Sigmoid colon (tissue), 7 donors: ENCODE data around the gene SFMBT2. TPM values are rescaled to one million over a fixed set of nuclear protein-coding genes. Genes with fewer than 3 reads are reported as not detected.

Experiments used
- DNase-seq: peaks from one replicate; pipeline ENCODE4 v3.0.0-alpha.2; 2019
- H3K27ac ChIP-seq, 4 donors: fragments of 200-600 bp; sonication (generic); one replicate each; pipeline ENCODE4 v1.5.1; 2016 to 2019; ENCODE audit warnings: mild to moderate bottlenecking in 1 of 4
- H3K27me3 ChIP-seq, 3 donors: fragments of 200-600 bp; sonication (generic); one replicate each; pipeline ENCODE4 v1.5.1; 2019; ENCODE audit warnings: mild to moderate bottlenecking in 1 of 3
- H3K36me3 ChIP-seq, 4 donors: fragments of 200-600 bp; sonication (generic); one replicate each; pipeline ENCODE4 v1.5.1; 2016 to 2019
- H3K4me1 ChIP-seq, 4 donors: fragments of 200-600 bp; sonication (generic); one replicate each; pipeline ENCODE4 v1.5.1; 2017 to 2019
- H3K4me3 ChIP-seq, 4 donors: fragments of 200-600 bp; sonication (generic); one replicate each; pipeline ENCODE4 v1.5.1; 2017 to 2019; ENCODE audit warnings: mild to moderate bottlenecking in 2 of 4, moderate library complexity in 1 of 4
- H3K9me3 ChIP-seq, 4 donors: fragments of 200-600 bp in 3 of 4; sonication (generic) in 3 of 4; one replicate each; pipeline versions ENCODE4 v1.5.1 to v1.6.1; 2013 to 2019
- EP300 ChIP-seq, 4 donors: sonication (generic); formaldehyde crosslinking; IDR thresholded peaks; one replicate each; pipeline ENCODE4 v1.6.1; 2017; ENCODE audit warnings: antibody characterized with exemption in 4 of 4
- POLR2A ChIP-seq, 2 donors: fragments of 450-650 bp; IDR thresholded peaks; one replicate each; pipeline ENCODE4 v1.6.1; 2016; ENCODE audit warnings: antibody characterized with exemption in 2 of 2, mild to moderate bottlenecking in 2 of 2, moderate library complexity in 2 of 2
- POLR2AphosphoS5 ChIP-seq, 4 donors: sonication (generic); formaldehyde crosslinking; IDR thresholded peaks; one replicate each; pipeline ENCODE4 v1.6.1; 2017; ENCODE audit warnings: antibody characterized with exemption in 4 of 4
- WGBS, 2 donors: extraction: QIAGEN DNeasy Blood & Tissue Kit; methylation state at CpG; one replicate each; pipeline ENCODE4 v1.1.7; 2013; 5-methylcytosine and 5-hydroxymethylcytosine counted together
- intact Hi-C: fragments of 100-400 bp; cut with DNase I; formaldehyde crosslinking; loops from one replicate; pipeline ENCODE4 v1.15.1; 2023
- polyA plus RNA-seq, 3 donors: library from polyadenylated mRNA; stranded (reverse); fragments of 200-250 nt; gene quantifications; one replicate each; pipeline ENCODE4 v1.2.3, GENCODE V29; 2013
- total RNA-seq, 4 donors: library from RNA; depleted of rRNA; stranded (reverse); fragments of >200 nt; gene quantifications; one replicate each; pipeline ENCODE4 v1.1.0, GENCODE V29; 2016
- TF ChIP-seq, protein P1 (sequence below), 4 experiments: fragments of 450-650 bp in 3 of 4; fragments of 200-600 bp in 1 of 4; IDR thresholded peaks; one replicate each; pipeline ENCODE4 v1.5.1; 2016 to 2019; ENCODE audit warnings: antibody characterized with exemption in 4 of 4, mild to moderate bottlenecking in 3 of 4, moderate library complexity in 2 of 4
- donor health status: healthy with polysubstance abuse.
- donor health status: Bipolar disorder and iron deficiency.
- donor health status: healthy.

Gene SFMBT2
- total and polyA plus RNA-seq, 7 donors: 0.60 to 6.4 (median 4.2) TPM

DNA sequence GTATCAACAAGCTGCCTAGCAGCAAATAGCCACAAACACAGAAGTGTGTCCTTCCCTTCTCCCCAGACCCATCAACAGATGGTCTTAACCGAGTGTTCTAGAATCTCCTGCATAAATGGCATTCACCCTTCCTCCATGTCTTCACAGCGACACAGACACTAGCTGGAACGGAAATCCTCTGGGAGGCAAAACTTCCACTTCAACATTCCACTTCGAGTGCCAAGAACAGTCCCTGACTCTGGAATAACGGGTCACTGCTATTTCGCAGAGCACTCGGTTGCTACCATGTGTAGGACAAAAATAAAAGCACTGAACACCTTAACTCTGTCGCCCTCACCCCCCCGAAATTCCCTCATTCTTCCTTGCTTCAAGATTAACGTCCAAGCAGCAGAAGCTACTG, 65.1 kb downstream of the SFMBT2 start:
- H3K27ac ChIP-seq: no peak overlapping the region
- no peaks in the 10 kb centered on the region for H3K36me3 ChIP-seq
- intact Hi-C loops: no loop called here
- no peak overlapping the region for H3K4me3 ChIP-seq
- TF ChIP-seq EP300 (IDR thresholded peaks at IDR 0.05) (no peak), POLR2A (IDR thresholded peaks at IDR 0.05) (no peak), POLR2AphosphoS5 (IDR thresholded peaks at IDR 0.05) (no peak)
- TF ChIP-seq, protein P1, sequence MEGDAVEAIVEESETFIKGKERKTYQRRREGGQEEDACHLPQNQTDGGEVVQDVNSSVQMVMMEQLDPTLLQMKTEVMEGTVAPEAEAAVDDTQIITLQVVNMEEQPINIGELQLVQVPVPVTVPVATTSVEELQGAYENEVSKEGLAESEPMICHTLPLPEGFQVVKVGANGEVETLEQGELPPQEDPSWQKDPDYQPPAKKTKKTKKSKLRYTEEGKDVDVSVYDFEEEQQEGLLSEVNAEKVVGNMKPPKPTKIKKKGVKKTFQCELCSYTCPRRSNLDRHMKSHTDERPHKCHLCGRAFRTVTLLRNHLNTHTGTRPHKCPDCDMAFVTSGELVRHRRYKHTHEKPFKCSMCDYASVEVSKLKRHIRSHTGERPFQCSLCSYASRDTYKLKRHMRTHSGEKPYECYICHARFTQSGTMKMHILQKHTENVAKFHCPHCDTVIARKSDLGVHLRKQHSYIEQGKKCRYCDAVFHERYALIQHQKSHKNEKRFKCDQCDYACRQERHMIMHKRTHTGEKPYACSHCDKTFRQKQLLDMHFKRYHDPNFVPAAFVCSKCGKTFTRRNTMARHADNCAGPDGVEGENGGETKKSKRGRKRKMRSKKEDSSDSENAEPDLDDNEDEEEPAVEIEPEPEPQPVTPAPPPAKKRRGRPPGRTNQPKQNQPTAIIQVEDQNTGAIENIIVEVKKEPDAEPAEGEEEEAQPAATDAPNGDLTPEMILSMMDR (IDR thresholded peaks at IDR 0.05): no peak
- H3K9me3 ChIP-seq: no peaks in the 10 kb centered on the region
- 83 to 86% methylated on average over 10 of the region's 10 CpGs for WGBS, 2 donors
- H3K4me1 ChIP-seq: peaks cover 0 to 8% (median 0%) of the 10 kb centered on the region in 4 donors
- DNase-seq: no peak
- H3K27me3 ChIP-seq: no peaks in the 10 kb centered on the region

DNA sequence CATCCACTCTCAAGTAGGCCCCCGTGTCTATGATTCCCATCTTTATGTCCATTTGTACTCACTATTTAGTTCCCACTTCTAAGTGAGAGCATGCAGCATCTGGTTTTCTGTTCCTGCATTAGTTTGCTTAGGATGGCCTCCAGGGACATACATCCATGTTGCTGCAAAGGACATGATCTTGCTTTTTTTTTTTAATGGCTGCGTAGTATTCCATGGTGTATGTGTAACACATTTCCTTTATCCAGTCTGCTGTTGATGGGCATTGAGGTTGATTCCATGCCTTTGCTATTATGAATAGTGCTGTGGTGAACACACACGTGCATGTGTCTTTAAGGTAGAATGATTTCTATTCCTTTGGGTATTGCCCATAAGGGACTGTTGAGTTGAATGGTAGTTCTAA, 67.8 kb downstream of the SFMBT2 start:
- no peak overlapping the region for H3K4me3 ChIP-seq

DNA sequence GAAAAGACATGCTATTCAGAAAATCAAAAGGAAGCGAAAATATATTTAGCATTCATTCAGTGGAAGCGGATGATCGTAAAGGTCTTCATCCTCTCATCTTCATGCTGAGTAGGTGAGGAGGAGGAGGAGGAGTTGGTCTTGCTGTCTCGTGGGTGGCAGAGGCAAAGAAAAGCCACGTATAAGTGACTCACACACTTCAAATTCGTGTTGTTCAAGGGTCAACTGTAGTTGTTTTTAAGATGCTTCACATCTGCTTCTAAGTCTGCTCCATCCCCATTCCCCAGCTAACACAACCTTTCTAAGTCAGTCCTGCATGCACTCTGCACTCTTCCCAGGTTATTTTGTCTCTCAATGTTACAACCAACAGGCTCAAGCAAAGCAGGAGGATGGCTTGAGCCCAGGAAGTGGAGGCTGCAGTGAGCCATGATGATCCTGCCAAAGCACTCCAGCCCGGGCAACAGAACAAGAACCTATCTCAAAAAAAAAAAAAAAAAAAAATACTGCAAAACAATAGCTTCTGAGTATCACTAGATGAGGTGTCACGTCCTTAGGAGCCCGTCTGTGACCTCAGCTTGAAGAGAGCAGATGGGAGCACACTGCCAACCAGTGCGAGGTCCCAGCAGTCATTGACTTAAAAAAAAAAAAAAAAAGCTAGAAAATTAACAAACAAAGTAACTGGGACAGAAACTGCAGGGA, 70.5 kb downstream of the SFMBT2 start:
- no peak overlapping the region for H3K27ac ChIP-seq
- WGBS, 2 donors: 74 to 75% methylated on average over 10 of the region's 10 CpGs
- intact Hi-C loops: no loop called here
- TF ChIP-seq, protein P1 (IDR thresholded peaks at IDR 0.05): no peak
- TF ChIP-seq EP300 (IDR thresholded peaks at IDR 0.05) (no peak), POLR2AphosphoS5 (IDR thresholded peaks at IDR 0.05) (no peak), POLR2A (IDR thresholded peaks at IDR 0.05) (no peak)
- H3K4me1 ChIP-seq: no peaks in the 10 kb centered on the region
- no peak for DNase-seq
- no peaks in the 10 kb centered on the region for H3K36me3 ChIP-seq
- H3K9me3 ChIP-seq: no peaks in the 10 kb centered on the region
- no peak overlapping the region for H3K4me3 ChIP-seq
- no peaks in the 10 kb centered on the region for H3K27me3 ChIP-seq

More for the DNA sequence above, 67.8 kb downstream of the SFMBT2 start:
- no peak for DNase-seq
- H3K9me3 ChIP-seq: no peaks in the 10 kb centered on the region
- TF ChIP-seq EP300 (IDR thresholded peaks at IDR 0.05) (no peak), POLR2AphosphoS5 (IDR thresholded peaks at IDR 0.05) (no peak), POLR2A (IDR thresholded peaks at IDR 0.05) (no peak)
- TF ChIP-seq, protein P1 (IDR thresholded peaks at IDR 0.05): no peak
- WGBS, 2 donors: 89 to 91% methylated on average over 3 of the region's 3 CpGs
- H3K27ac ChIP-seq: no peak overlapping the region
- no peaks in the 10 kb centered on the region for H3K27me3 ChIP-seq
- intact Hi-C loops: no loop called here
- H3K36me3 ChIP-seq: no peaks in the 10 kb centered on the region
- peaks cover 0 to 8% (median 0%) of the 10 kb centered on the region in 4 donors for H3K4me1 ChIP-seq

DNA sequence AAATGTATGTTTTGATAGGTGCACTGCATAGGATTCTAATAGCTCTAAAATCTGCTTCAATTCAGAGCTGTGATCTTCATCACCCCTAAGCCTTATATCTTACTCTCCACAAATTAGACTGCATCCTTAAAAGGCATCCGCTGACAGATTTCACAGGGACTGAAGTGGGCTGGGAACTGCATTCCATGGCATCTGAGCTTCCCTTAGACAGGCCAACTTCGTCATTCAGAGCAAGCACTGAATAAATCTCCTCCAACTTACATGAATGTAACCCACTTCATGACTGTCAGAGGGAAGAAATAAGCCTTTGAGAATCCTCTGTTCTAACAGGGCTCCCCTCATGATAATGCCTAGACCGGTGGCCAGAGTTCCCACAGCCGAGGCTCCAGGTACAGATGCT, 71.3 kb downstream of the SFMBT2 start:
- Histone ChIP-seq H3K4me3 (no peak overlapping the region), H3K27ac (no peak overlapping the region), H3K4me1 (no peaks in the 10 kb centered on the region), H3K27me3 (no peaks in the 10 kb centered on the region), H3K9me3 (no peaks in the 10 kb centered on the region), H3K36me3 (no peaks in the 10 kb centered on the region)
- DNase-seq: no peak
- TF ChIP-seq POLR2A (IDR thresholded peaks at IDR 0.05) (no peak), POLR2AphosphoS5 (IDR thresholded peaks at IDR 0.05) (no peak), EP300 (IDR thresholded peaks at IDR 0.05) (no peak)
- TF ChIP-seq, protein P1 (IDR thresholded peaks at IDR 0.05): no peak
- WGBS, 2 donors: 77 to 91% methylated on average over 4 of the region's 4 CpGs
- intact Hi-C loops: no loop called here

DNA sequence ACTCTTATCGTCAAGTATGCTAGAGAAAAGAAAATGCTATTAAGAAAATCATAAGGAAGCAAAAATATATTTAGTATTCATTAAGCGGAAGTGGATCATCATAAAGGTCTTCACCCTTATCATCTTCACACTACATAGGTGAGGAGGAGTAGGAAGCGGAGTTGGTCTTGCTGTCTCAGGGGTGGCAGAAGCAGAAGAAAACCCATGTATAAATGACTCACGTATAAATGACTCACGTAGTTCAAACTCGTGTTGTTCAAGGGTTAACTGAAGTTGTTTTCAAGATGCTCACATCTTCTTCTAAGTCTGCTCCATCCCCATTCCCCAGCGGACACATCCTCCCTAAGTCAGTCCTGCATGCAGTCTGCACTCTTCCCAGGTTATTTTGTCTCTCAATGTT, 72.4 kb downstream of the SFMBT2 start:
- Histone ChIP-seq H3K9me3 (no peaks in the 10 kb centered on the region), H3K27ac (no peak overlapping the region), H3K36me3 (no peaks in the 10 kb centered on the region), H3K4me3 (no peak overlapping the region), H3K4me1 (no peaks in the 10 kb centered on the region), H3K27me3 (no peaks in the 10 kb centered on the region)
- DNase-seq: no peak
- TF ChIP-seq, protein P1 (IDR thresholded peaks at IDR 0.05): no peak
- TF ChIP-seq POLR2A (IDR thresholded peaks at IDR 0.05): no peak
- no peak for TF ChIP-seq POLR2AphosphoS5 (IDR thresholded peaks at IDR 0.05)
- no peak for TF ChIP-seq EP300 (IDR thresholded peaks at IDR 0.05)
- intact Hi-C loops: no loop called here
- 90 to 95% methylated on average over 7 of the region's 7 CpGs for WGBS, 2 donors
